ENCODE results near the gene ADD3.
"Not testable (repeated sequence)": the region's sequence is repeated elsewhere in the genome, so short reads cannot be mapped to it uniquely, and the experiment has no call there.

Gene ADD3

DNA sequence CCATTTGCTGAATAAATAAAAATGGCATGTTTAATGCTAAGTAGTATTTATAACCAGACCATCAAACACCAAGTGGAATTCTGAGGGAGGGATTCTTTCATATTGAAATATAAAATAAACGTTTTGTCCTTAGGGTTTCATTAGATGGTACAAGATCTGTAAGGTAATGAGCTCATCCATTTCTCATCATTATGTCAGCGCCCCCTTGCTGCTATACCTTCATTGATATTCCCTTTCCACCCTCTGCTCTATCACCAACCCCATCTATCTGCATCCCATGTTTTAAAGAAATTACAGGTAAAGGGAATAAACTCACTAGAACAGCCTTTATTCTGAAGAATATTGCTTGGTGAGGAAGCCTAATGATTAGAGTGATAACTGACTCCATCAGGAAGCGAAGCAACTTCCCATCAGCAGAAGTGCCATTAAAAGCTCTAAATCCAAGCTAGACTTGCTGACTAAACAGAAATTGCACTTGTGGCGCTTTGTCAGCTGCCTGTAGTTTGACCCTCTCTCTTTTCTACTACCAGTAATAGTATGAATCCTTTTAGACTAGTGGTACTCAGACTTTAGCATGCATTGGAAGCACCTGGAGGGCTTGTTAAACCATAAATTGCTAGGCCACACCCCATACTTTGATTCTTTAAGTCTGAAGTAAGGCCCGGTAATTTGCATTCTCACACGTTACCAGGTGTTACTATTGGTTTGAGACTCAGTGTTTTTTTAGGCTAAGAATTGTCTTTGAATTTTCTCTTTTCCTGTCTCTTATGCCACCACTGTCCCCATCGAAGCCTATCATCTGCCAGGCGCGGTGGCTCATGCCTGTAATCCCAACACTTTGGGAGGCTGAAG lies 27.5 kb downstream of the ADD3 start:
- DNase-seq (ENCODE audit: low read depth) = no peak

DNA sequence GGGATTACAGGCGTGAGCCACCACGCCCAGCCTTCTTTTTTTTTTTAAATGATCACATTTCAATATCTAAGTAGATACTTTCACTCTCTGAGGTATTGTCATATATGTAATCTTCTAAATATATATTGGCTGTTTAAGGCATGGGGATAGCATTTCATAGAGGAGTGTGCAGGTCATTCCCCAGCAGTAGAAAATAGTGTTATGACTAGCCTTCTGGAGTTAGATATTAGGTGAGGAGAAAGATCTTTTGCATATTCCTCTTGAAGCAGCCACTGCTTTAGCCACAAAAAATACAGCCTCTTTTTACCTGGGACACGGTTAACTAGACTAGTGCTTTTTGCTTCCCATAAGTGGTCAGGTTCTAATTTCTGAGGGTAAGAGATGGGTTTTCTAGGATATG lies 28.9 kb downstream of the ADD3 start:
- DNase-seq (ENCODE audit: low read depth) = no peak

DNA sequence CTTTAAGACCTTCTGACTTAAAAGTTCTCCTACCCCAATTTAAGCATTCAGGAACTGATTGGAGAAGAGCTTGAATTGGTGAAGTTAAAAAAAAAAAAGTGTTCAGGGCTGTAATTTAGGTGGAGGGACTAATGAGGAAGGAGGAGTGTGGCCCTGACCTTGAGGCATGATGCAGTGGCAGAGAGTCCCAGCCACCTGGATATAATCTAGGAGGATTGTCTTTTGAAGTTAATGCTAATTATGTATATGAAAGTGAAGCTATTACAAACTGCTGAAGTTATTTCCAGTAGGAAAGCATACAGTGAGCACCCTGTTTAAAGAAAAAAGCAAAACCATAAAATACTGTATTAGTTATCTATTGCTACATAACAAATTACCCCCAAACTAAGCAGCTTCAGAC lies 31.5 kb downstream of the ADD3 start:
- DNase-seq (ENCODE audit: low read depth) = no peak

DNA sequence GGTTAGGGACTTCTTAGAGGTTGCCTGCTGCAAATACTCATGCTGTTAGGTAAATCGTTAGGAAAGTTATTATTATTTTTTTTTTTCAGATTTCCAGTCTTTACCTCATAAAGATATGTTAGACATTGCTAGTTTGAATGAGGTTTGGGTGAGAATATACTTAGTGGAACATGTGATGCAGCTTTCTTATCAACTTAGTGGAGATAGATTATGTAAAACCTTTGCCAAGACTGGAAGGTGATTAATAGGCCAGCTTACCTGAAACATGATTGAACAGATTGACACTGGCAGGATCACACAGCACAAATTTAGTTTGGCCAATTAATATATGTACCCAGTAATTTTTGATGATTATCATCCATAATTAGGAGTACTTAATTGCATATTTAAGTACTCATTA lies 32.3 kb downstream of the ADD3 start:
- no peak for DNase-seq (ENCODE audit: low read depth)

DNA sequence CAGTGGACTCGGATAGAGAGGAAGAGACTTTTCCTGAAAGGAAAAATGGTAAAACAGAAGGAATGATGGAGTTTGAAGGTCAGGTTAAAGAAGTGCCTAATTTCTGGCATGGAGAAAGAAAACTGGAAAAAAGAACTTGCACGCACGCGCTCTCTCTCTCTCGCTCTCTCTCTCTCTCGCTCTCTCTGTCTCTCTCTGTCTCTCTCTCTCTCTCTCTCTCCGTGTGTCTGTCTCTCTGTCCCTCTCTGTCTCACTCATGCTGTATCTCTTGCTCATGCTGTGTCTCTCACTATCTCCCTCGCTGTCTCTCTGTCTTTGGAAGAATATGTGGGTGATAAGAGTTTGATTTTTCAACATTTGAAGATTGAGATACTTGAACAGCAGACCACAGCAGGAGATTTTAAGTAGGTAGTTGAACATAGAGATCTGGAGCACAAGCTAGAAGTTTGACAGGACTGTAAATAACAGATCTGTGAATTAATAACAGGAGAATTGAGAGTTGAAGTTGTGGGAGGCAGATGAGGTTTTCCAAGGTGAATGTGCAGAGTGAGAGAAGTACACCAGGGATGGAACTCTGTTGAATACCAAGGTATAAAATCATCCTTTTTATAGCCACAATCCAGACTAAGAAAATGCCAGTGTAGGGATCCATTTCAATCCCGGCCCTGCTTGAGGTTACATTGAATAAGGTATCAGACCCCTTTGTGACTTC lies 33.1 kb downstream of the ADD3 start:
- DNase-seq (ENCODE audit: low read depth) = no peak

DNA sequence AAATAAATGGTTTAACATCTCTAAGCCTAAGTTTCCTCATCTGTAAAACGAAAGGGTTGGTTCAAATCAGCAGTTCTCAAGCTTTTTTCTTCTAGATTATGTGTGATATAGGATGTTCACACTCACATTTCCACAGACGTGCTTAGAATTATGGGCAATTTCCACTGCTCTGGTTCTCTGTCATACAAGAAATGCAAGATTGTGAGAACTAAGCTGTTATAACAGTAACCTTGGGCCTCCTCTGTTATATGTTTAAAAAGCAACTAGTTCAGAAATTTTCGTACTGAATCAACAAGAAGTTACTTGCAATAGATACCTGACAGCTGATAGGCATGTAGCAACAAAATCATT lies 33.7 kb downstream of the ADD3 start:
- DNase-seq (ENCODE audit: low read depth) = no peak

DNA sequence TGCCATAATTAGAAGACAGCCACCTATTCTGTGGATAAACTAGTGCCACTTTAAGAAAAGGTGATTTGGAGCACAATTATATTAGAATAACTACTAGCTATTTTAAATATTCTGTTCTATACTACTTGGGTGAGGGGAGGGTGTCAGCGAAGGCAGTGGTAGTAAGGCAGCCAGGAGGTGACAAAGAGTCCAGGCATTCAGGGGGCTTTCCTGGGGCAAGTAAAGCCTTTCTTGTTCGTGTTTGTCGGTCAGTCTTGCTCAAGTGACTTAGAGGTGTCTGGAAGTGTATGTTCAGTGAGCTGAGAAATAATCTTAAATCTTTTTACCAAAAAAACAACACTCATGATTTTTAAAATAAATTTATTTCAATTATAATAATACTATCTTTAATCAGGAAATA lies 34.4 kb downstream of the ADD3 start:
- no peak for DNase-seq (ENCODE audit: low read depth)

DNA sequence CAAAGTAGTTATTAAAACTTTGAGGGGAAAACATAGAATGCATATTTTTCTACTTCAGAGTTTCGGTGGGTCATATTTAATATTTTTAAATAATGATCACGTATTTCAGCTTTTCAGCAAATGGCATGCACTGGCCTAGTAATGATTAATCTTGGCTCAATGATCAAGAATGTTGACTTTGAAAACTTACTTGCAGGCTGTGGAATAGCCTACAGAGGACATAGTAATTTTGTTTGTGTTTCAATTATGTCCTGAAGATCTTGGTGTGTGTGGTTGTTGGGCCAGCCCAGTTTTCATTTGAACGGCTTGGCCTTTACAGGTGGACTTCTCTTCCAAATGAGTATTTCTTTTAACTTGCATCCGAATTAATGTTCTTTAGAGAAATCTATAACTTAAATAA lies 35.1 kb downstream of the ADD3 start:
- DNase-seq (ENCODE audit: low read depth) = no peak

DNA sequence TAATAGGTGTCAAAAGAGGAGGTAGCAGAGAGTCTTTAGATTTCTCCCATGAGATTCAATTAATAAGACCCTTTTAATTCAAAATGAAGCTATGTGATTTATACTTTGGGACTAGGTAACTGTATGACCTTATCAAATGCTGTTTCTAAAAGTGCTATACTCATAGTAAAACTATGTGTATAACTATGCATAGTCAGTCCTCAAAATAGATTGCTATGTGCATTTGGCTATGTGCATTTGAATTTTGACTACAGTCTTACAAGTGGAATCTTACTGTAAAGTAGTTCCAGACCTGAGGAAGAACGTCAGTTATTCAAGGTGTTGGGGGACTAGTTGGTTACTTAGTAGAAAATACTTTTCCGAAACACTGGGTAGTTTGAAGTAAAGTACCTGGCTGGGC lies 36.9 kb downstream of the ADD3 start:
- no peak for DNase-seq (ENCODE audit: low read depth)

DNA sequence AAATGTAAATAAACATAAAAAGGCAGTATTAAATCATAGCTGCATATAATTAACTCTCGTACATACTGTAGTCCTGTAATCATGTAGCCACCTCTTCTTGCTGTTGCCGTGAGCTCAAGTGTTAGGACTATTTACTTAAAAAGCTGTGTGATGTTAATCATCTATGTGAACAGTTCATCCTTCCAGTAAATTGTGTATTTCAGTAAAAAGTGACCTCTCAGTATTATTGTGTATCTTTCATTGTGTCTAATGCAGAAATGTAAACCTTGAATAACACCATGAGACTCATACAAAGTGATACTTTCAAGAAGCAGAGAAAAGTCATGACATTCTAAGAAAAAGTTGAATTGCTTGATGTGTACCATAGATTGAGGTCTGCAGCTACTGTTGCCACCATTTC lies 38.0 kb downstream of the ADD3 start:
- no peak for DNase-seq (ENCODE audit: low read depth)

DNA sequence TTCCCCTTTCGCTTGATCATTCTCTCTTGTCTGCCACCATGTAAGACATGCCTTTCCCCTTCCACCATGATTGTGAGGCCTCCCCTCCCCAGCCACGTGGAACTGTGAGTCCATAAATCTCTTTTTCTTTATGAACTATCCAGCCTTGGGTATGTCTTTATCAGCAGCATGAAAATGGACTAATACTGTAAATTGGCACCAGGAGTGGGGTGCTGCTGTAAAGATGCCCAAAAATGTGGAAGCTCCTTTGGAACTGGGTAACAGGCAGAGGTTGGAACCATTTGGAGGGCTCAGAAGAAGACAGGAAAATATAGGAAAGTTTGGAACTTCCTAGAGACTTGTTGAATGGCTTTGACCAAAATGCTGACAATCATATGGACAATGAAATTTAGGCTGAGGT lies 40.4 kb downstream of the ADD3 start:
- not testable (repeated sequence) for DNase-seq (ENCODE audit: low read depth)

DNA sequence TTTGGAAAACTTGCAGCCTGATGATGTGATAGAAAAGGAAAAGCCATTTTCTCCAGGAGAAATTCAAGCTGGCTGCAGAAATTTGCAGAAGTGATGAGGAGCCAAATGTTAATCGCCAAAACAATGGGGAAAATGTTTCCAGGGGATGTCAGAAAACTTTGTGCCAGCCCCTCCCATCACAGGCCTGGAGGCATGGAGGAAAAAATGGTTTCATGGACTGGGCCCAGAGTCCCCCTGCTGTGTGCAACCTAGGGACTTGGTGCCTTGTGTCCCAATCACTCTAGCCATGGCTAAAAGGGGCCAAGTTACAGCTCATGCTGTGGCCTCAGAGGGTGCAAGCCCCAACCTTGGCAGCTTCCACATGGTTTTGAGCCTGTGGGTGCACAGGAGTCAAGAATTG lies 41.0 kb downstream of the ADD3 start:
- DNase-seq (ENCODE audit: low read depth) = no peak

DNA sequence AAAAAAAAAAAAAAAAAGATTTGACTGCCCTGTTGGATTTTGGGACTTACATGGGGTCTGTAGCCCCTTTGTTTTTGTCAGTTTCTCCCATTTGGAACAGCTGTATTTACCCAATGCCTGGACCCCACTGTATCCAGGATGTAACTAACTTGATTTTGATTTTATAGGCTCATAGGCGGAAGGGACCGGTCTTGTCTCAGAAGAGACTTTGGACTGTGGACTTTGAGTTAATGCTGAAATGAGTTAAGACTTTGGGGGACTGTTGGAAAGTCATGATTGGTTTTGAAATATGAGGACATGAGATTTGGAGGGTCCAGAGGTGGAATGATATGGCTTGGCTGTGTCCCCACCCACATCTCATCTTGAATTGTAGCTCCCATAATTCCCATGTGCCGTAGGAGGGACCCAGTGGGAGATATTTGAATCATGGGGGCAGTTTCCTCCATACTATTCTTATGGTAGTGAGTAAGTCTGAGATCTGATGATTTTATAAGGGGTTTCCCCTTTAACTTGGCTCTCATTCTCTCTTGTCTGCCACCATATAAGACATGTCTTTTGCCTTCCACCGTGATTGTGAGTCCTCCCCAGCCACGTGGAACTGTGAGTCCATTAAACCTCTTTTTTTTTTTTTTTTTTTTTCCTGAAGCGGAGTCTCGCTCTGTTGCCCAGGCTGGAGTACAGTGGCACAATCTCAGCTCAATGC lies 42.3 kb downstream of the ADD3 start:
- not testable (repeated sequence) for DNase-seq (ENCODE audit: low read depth)

DNA sequence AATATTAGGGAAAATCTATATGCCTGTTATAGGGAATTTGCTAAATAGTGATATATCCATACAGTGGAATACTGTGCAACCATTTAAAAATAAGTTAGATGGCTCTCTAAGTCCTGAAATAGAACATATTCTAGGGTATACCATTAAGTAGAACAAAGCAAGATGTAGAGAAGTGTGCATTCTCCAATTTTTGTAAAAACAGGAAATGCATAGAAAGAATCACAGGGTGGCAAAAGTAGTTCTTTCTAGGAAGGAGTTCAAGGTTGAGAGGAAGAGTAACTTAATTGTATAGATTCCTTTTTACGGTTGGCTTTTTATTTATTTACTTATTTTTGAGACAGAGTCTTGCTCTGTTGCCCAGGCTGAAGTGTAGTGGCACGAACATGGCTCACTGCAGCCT lies 43.7 kb downstream of the ADD3 start:
- no peak for DNase-seq (ENCODE audit: low read depth)

DNA sequence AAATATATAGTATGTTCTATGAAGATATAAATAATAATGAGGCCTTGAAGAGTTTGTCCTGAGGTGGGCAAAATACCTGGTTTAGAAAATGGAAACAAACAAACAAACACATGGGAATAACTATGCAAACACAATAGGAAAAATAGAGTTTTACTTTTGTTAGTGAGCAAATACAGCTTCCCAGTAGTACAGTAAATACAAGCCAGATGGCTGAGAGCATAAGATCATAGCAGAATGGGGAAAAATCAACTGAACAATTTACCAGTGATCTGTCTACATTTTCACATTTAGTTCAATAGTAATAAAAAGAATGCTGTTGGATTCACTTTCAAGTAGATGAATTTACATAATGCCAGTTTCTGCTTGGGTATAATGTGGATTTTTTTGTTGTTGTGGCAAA lies 45.1 kb downstream of the ADD3 start:
- DNase-seq (ENCODE audit: low read depth) = no peak

DNA sequence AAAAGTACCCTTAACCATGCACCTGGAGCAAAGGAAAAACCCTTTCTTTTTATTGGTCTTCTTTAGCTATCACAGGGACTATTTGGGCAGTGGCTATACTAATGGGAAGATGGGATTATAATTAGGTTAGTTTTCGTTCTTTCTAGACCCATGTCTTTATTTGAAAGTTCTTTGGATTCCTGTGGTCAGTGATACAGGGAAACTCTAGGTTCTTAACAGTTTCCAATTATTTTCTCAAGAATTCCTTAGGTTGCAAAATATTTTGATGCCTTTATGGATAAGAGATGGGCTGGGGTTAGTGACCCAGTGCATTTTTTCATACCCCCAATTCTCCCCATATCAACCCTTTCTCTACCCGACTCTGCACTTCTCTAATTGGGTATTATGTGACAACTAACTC lies 49.0 kb downstream of the ADD3 start:
- no peak for DNase-seq (ENCODE audit: low read depth)

DNA sequence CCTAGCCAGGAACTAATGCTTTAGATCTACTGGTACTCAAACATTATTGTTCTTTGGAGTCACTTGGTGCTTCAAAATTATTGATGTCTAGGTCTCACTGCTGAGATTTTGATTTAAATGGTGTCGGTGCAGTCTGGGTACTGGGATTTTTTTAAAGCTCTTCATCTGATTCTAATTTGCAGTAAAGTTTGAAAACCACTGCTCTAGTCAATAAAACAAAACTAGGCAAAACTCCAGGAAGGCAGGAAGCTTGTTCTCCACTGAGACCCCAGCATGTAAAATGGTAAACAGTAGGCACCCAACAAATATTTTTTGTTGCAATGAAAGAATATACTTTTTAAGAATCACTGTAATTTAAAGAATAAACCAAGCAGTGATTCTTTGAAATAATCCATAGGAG lies 49.7 kb downstream of the ADD3 start:
- DNase-seq (ENCODE audit: low read depth) = no peak

DNA sequence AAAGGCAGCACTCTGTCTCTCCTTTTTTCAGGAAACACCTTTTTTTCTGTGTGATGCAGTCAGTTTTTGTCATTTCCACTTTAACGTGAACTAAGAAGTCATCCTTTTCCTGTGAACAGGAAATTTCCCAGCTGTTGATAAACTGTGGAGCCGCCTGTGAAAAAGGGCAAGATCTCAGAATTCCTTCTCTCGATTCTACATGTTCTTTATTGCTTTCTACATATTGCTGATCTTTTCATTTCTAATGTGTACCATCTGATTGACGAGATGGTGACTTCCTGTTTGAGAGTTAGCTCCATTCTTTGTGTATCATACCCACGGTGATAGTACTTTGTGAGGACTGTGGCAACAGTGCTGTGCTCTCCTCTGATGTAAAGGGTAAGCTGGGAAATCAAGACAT lies 50.4 kb downstream of the ADD3 start:
- no peak for DNase-seq (ENCODE audit: low read depth)

DNA sequence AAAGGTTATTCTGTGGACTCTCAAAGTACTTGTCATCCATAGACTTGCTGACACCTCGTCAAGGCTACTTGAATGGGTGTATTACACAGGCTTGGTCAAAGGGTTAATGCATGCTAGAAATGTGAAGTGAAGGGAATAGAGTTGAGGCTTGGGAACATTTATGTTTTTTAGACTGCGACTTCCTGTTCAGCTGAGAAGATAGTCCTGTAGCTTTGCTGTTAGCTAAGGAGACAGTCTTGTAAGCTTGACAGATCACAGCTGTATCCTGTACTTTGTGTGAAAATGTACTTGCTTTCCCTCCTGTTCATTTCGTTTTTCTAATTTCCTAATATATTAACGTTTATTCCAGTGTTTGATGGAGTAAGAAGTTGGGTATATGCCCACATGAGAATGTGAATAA lies 52.1 kb downstream of the ADD3 start:
- no peak for DNase-seq (ENCODE audit: low read depth)

DNA sequence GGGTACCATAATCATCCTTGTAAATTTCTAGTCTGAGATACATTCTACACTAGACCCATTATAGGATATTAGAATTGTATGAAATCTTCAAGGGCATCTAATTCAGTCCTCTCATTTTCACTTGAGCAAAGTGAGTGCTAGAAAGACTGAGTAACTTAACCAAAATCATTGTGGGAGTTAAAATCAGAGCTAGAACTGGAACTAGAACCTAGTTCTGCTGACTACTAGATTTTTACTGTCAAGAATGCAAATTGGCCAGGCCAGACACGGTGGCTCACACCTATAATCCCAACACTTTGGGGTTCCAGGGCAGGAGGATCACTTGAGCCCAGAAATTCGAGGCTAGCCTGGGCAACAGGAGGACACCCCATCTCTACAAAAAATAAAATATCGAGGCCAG lies 53.9 kb downstream of the ADD3 start:
- DNase-seq (ENCODE audit: low read depth) = no peak

DNA sequence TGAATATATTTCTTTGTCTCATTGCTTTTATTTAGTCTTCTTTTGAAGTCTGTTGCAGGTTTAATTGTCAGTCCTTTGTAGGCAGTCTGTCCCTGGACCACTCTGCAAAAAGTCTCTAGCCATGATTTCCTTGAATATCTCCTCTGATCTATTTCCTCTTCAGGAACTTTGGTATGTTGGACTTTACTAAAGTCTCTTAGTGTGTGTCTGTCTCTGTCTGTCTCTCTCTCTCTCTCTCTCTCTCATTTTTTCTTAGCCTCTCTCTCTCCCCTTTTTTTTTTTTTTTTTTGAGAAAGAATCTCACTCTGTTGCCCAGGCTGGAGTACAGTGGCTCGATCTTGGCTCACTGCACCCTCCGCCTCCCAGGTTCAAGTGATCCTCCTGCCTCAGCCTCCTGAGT lies 57.5 kb downstream of the ADD3 start:
- DNase-seq (ENCODE audit: low read depth) = no peak

DNA sequence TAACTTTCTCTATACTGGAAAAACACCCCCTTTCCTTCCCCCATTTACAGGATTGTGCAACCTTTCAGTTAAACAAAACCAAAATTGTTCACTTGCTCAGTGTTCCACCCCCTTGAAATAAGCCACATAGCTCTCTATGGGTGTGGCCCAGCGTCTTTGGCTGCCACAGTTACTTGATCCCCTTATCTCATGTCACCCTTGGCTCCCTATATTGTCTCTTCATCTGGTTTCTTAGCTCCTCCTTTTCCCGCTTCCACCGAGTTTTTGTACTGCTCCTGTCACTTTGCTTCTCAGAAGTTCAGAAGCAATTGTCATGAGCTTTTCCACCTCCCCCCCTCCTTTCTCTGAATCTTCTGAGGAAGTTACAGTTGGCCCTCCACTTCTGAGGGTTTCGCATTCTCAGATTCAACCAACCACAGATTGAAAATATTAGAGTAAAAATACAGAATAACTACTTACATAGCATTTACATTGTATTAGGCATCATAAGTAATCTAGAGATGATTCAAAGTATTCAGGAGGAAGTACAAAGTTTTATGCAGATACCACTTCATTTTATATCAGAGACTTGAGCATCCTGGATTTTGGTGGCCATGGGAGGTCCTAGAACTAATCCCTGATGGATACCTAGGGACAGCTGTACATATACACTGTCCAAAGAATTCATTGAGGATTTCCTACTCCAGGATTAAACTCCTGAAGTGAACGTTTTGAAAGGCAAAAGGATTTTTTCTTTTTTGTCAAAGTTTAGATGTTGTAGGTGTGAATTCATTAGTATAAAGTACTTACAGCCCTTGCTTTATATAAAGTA lies 60.4 kb downstream of the ADD3 start:
- no peak for DNase-seq (ENCODE audit: low read depth)

Data from HS-5 (cell line).